SW 1271 (cell line): ENCODE data around the gene CD163L1.

Source experiments
- DNase-seq, 2 experiments: peaks; one replicate each; lab custom pipeline; 2025; lab: John Stamatoyannopoulos, UW

The CD163L1 gene

GRCh38 chr12:7324176-7324575, 119.8 kb downstream of the CD163L1 start:
- DNase-seq: no peak

- no peak for DNase-seq
These were observed 121.4 kb downstream of the CD163L1 start for GRCh38 chr12:7322599-7322998.

- no peak for DNase-seq
These were observed 122.3 kb downstream of the CD163L1 start for GRCh38 chr12:7321624-7322023.

DNA sequence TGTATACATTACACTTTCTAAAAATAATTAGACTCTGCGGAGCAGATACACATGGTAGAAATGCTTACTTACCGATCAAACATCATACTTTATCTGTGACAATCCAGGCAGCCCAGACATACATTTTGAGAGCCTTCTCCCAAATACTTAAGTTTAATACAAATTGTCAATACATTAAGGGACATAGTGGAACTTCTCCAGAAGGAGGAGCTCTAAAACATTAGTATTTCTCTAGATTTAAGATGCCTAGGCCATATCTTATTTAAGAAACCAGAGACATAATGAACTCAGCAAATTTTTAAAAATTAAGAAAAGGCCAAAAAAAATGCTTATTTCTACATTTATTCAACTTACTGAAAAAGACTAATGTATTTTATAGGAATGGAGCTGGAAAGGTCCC, 124.0 kb downstream of the CD163L1 start:
- peak in 1 of 2 experiments; percentile 15 for DNase-seq

DNA sequence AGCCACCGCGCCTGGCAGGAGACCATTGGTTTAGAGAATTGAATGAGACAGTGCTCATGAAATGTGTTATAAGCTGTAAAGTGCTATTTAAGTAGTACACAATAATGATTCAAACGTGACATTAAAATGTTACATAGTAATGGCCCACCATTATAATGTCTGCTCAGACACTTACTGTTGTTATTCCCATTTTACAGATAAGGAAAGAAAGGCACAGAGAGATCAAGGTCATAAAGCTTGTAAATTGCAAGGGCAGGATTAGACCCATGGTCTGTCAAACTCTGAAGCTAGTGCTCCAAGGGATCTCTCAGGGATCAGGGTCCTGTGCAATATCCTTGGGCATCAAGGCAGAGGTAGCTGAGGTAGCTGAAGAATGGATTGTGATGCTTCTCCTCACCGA, 133.9 kb downstream of the CD163L1 start:
- DNase-seq: no peak
